Sigmoid colon (tissue), 4 donors: Measurements from ENCODE around the gene TSPAN18.

Source experiments
- CTCF ChIP-seq, 4 experiments: fragments of 450-650 bp in 3 of 4; fragments of 200-600 bp in 1 of 4; IDR thresholded peaks; one replicate each; pipeline ENCODE4 v1.5.1; 2016 to 2019; ENCODE audit warnings: antibody characterized with exemption in 4 of 4, mild to moderate bottlenecking in 3 of 4, moderate library complexity in 2 of 4
- POLR2A ChIP-seq, 2 donors: fragments of 450-650 bp; IDR thresholded peaks; one replicate each; pipeline ENCODE4 v1.6.1; 2016; ENCODE audit warnings: antibody characterized with exemption in 2 of 2, mild to moderate bottlenecking in 2 of 2, moderate library complexity in 2 of 2
- POLR2AphosphoS5 ChIP-seq, 4 donors: sonication (generic); formaldehyde crosslinking; IDR thresholded peaks; one replicate each; pipeline ENCODE4 v1.6.1; 2017; ENCODE audit warnings: antibody characterized with exemption in 4 of 4

GRCh38 chr11:44803009-44803408 lies 76.2 kb downstream of the TSPAN18 start:
- TF ChIP-seq POLR2A (IDR thresholded peaks at IDR 0.05) (no peak), CTCF (IDR thresholded peaks at IDR 0.05) (no peak), POLR2AphosphoS5 (IDR thresholded peaks at IDR 0.05) (no peak)
